ACC112 (cell line): ENCODE data around the gene CCDC187.

Experiments used
- H2AFZ ChIP-seq: fragments of 200-600 bp; sonication (generic); one replicate; pipeline ENCODE4 v1.6.0; 2017; ENCODE audit warnings: antibody characterized with exemption, low read length; ENCODE audit not compliant: unreplicated experiment
- H3K27ac ChIP-seq: fragments of 200-600 bp; sonication (generic); 2 replicates; pipeline ENCODE4 v1.5.1; 2014; ENCODE audit warnings: low read depth, mild to moderate bottlenecking, antibody characterized with exemption, low read length, moderate library complexity
- H3K27me3 ChIP-seq: fragments of 200-600 bp; sonication (generic); 2 replicates; pipeline ENCODE4 v1.6.1; 2014; ENCODE audit warnings: mild to moderate bottlenecking, antibody characterized with exemption, low read length, moderate library complexity, mixed read lengths; ENCODE audit not compliant: insufficient read depth
- H3K36me3 ChIP-seq: fragments of 200-600 bp; sonication (generic); 2 replicates; pipeline ENCODE4 v1.6.1; 2016; ENCODE audit warnings: mild to moderate bottlenecking, antibody characterized with exemption, low read length, moderate library complexity, mixed read lengths; ENCODE audit not compliant: insufficient read depth
- H3K4me1 ChIP-seq: fragments of 200-600 bp; sonication (generic); one replicate; pipeline ENCODE4 v1.6.1; 2016; ENCODE audit warnings: low read length, mixed read lengths; ENCODE audit not compliant: insufficient read depth, unreplicated experiment, control insufficient read depth
- H3K4me3 ChIP-seq: fragments of 200-600 bp; sonication (generic); 2 replicates; pipeline ENCODE4 v1.5.1; 2014; ENCODE audit warnings: mild to moderate bottlenecking, low read depth, low read length
- H3K79me2 ChIP-seq: fragments of 200-600 bp; sonication (generic); one replicate; pipeline ENCODE4 v1.6.0; 2016; ENCODE audit warnings: low read length; ENCODE audit not compliant: control insufficient read depth, unreplicated experiment, insufficient read depth

CCDC187 gene

GRCh38 chr9:136304981-136305380 lies 1.1 kb upstream of the CCDC187 start:
- no peaks in the 10 kb centered on the region for H3K4me1 ChIP-seq
- no peaks in the 10 kb centered on the region for H3K36me3 ChIP-seq
- no peak overlapping the region for H3K27ac ChIP-seq
- no peaks in the 10 kb centered on the region for H3K79me2 ChIP-seq
- no peak overlapping the region for H3K4me3 ChIP-seq
- no peaks in the 10 kb centered on the region for H3K27me3 ChIP-seq
- H2AFZ ChIP-seq = no peak overlapping the region

- no peak overlapping the region for H2AFZ ChIP-seq
- H3K4me3 ChIP-seq = no peak overlapping the region
- no peaks in the 10 kb centered on the region for H3K27me3 ChIP-seq
- no peak overlapping the region for H3K27ac ChIP-seq
- H3K36me3 ChIP-seq = no peaks in the 10 kb centered on the region
- no peaks in the 10 kb centered on the region for H3K79me2 ChIP-seq
- no peaks in the 10 kb centered on the region for H3K4me1 ChIP-seq
These were observed 562 bp upstream of the CCDC187 start for GRCh38 chr9:136304456-136304855.

- Histone ChIP-seq H3K4me3 (no peak overlapping the region), H3K27me3 (no peaks in the 10 kb centered on the region), H3K36me3 (no peaks in the 10 kb centered on the region), H3K79me2 (no peaks in the 10 kb centered on the region), H2AFZ (no peak overlapping the region), H3K27ac (no peak overlapping the region), H3K4me1 (no peaks in the 10 kb centered on the region)
These were observed 649 bp downstream of the CCDC187 start for GRCh38 chr9:136303066-136303824.

GRCh38 chr9:136302527-136302926 lies 1.4 kb downstream of the CCDC187 start:
- Histone ChIP-seq H3K4me3 (no peak overlapping the region), H3K4me1 (no peaks in the 10 kb centered on the region), H2AFZ (no peak overlapping the region), H3K79me2 (no peaks in the 10 kb centered on the region), H3K36me3 (no peaks in the 10 kb centered on the region), H3K27me3 (no peaks in the 10 kb centered on the region), H3K27ac (no peak overlapping the region)

- H3K4me3 ChIP-seq = no peak overlapping the region
These were observed 3.0 kb downstream of the CCDC187 start for GRCh38 chr9:136300866-136301265.

GRCh38 chr9:136300016-136300545 lies 3.8 kb downstream of the CCDC187 start:
- Histone ChIP-seq H3K36me3 (no peaks in the 10 kb centered on the region), H3K27ac (no peak overlapping the region), H3K4me3 (no peak overlapping the region), H3K4me1 (no peaks in the 10 kb centered on the region), H2AFZ (no peak overlapping the region), H3K79me2 (no peaks in the 10 kb centered on the region), H3K27me3 (no peaks in the 10 kb centered on the region)

More at GRCh38 chr9:136300866-136301265, 3.0 kb downstream of the CCDC187 start:
- Histone ChIP-seq H3K79me2 (no peaks in the 10 kb centered on the region), H2AFZ (no peak overlapping the region), H3K27me3 (no peaks in the 10 kb centered on the region), H3K4me1 (no peaks in the 10 kb centered on the region), H3K36me3 (no peaks in the 10 kb centered on the region), H3K27ac (no peak overlapping the region)

GRCh38 chr9:136299541-136299940 lies 4.4 kb downstream of the CCDC187 start:
- H3K27me3 ChIP-seq = no peaks in the 10 kb centered on the region
- H3K27ac ChIP-seq = no peak overlapping the region
- no peaks in the 10 kb centered on the region for H3K4me1 ChIP-seq

GRCh38 chr9:136299116-136299515 lies 4.8 kb downstream of the CCDC187 start:
- Histone ChIP-seq H3K27me3 (no peaks in the 10 kb centered on the region), H3K4me1 (no peaks in the 10 kb centered on the region), H3K4me3 (no peak overlapping the region), H3K36me3 (no peaks in the 10 kb centered on the region), H2AFZ (no peak overlapping the region), H3K79me2 (no peaks in the 10 kb centered on the region), H3K27ac (no peak overlapping the region)

More at GRCh38 chr9:136299541-136299940, 4.4 kb downstream of the CCDC187 start:
- Histone ChIP-seq H3K36me3 (no peaks in the 10 kb centered on the region), H2AFZ (no peak overlapping the region), H3K79me2 (no peaks in the 10 kb centered on the region), H3K4me3 (no peak overlapping the region)

- no peaks in the 10 kb centered on the region for H3K79me2 ChIP-seq
- no peak overlapping the region for H3K4me3 ChIP-seq
These were observed 5.8 kb downstream of the CCDC187 start for GRCh38 chr9:136297766-136298735.

GRCh38 chr9:136297016-136297691 lies 6.7 kb downstream of the CCDC187 start:
- no peak overlapping the region for H2AFZ ChIP-seq
- no peak overlapping the region for H3K4me3 ChIP-seq
- H3K4me1 ChIP-seq = no peaks in the 10 kb centered on the region

More at GRCh38 chr9:136297766-136298735, 5.8 kb downstream of the CCDC187 start:
- Histone ChIP-seq H3K4me1 (no peaks in the 10 kb centered on the region), H3K27me3 (no peaks in the 10 kb centered on the region), H3K36me3 (no peaks in the 10 kb centered on the region), H3K27ac (no peak overlapping the region), H2AFZ (no peak overlapping the region)

More at GRCh38 chr9:136297016-136297691, 6.7 kb downstream of the CCDC187 start:
- H3K27me3 ChIP-seq = no peaks in the 10 kb centered on the region
- no peak overlapping the region for H3K27ac ChIP-seq
- no peaks in the 10 kb centered on the region for H3K36me3 ChIP-seq
- no peaks in the 10 kb centered on the region for H3K79me2 ChIP-seq
